H9 (cell line): ENCODE data around the gene ANKRD28. TPM values are rescaled to one million over a fixed set of nuclear protein-coding genes. Genes with fewer than 3 reads are reported as not detected.

Source experiments
- DNase-seq: peaks from one replicate; pipeline ENCODE4 v3.0.0-alpha.2; 2017
- H2AFZ ChIP-seq: one replicate; pipeline ENCODE4 v1.6.1; 2013; ENCODE audit warnings: mild to moderate bottlenecking, low read length, control low read depth, moderate library complexity
- H2AK5ac ChIP-seq: 2 replicates; pipeline ENCODE4 v1.6.1; 2013; ENCODE audit warnings: low read length, control low read depth, mixed read lengths; ENCODE audit not compliant: insufficient read length
- H2BK120ac ChIP-seq: one replicate; pipeline ENCODE4 v1.6.1; 2013; ENCODE audit warnings: low read depth, mild to moderate bottlenecking, low read length, control low read depth, inconsistent platforms; ENCODE audit not compliant: poor library complexity, severe bottlenecking
- H2BK12ac ChIP-seq: 2 replicates; pipeline ENCODE4 v1.6.1; 2013; ENCODE audit warnings: low read length, control low read depth, mixed read lengths, low read depth; ENCODE audit not compliant: insufficient read length
- H2BK15ac ChIP-seq: 2 replicates; pipeline ENCODE4 v1.6.1; 2013; ENCODE audit warnings: low read depth, low read length, control low read depth
- H2BK20ac ChIP-seq: one replicate; pipeline ENCODE4 v1.6.1; 2013; ENCODE audit warnings: low read depth, mild to moderate bottlenecking, low read length, control low read depth, inconsistent platforms; ENCODE audit not compliant: poor library complexity, severe bottlenecking
- H2BK5ac ChIP-seq: 2 replicates; pipeline ENCODE4 v1.6.1; 2013; ENCODE audit warnings: low read length, control low read depth, mixed read lengths; ENCODE audit not compliant: insufficient read length
- H3K14ac ChIP-seq: 2 replicates; pipeline ENCODE4 v1.6.1; 2013; ENCODE audit warnings: low read length, control low read depth; ENCODE audit not compliant: insufficient read depth
- H3K18ac ChIP-seq: 2 replicates; pipeline ENCODE4 v1.6.1; 2013; ENCODE audit warnings: low read depth, mild to moderate bottlenecking, mixed read lengths, low read length, control low read depth; ENCODE audit not compliant: insufficient read length
- H3K23ac ChIP-seq: 2 replicates; pipeline ENCODE4 v1.6.1; 2013; ENCODE audit warnings: low read length, control low read depth, mixed read lengths, low read depth; ENCODE audit not compliant: insufficient read length
- H3K23me2 ChIP-seq: 2 replicates; pipeline ENCODE4 v1.6.1; 2013; ENCODE audit warnings: low read depth, mild to moderate bottlenecking, mixed read lengths, low read length, control low read depth; ENCODE audit not compliant: insufficient read length, poor library complexity, severe bottlenecking
- H3K27ac ChIP-seq: 2 replicates; pipeline ENCODE4 v1.5.1; 2013; ENCODE audit warnings: low read length, control low read depth, mixed read lengths, low read depth; ENCODE audit not compliant: insufficient read length
- H3K27me3 ChIP-seq: 2 replicates; pipeline ENCODE4 v1.6.1; 2013; ENCODE audit warnings: low read length, control low read depth, inconsistent platforms; ENCODE audit not compliant: insufficient read depth
- H3K4ac ChIP-seq: 2 replicates; pipeline ENCODE4 v1.6.1; 2013; ENCODE audit warnings: low read depth, mild to moderate bottlenecking, control low read depth, inconsistent platforms, low read length, moderate library complexity
- H3K4me1 ChIP-seq: 2 replicates; pipeline ENCODE4 v1.6.1; 2013; ENCODE audit warnings: low read length, control low read depth, inconsistent platforms; ENCODE audit not compliant: insufficient read depth
- H3K4me2 ChIP-seq: 2 replicates; pipeline ENCODE4 v1.6.1; 2013; ENCODE audit warnings: low read length, control low read depth, mixed read lengths; ENCODE audit not compliant: insufficient read length, insufficient read depth
- H3K56ac ChIP-seq: 2 replicates; pipeline ENCODE4 v1.6.1; 2013; ENCODE audit warnings: low read depth, mild to moderate bottlenecking, mixed read lengths, low read length, control low read depth; ENCODE audit not compliant: insufficient read length
- H3K79me1 ChIP-seq: 2 replicates; pipeline ENCODE4 v1.6.1; 2013; ENCODE audit warnings: low read depth, mild to moderate bottlenecking, moderate library complexity, low read length, control low read depth, inconsistent platforms; ENCODE audit not compliant: insufficient read depth, poor library complexity, severe bottlenecking
- H3K79me2 ChIP-seq: 2 replicates; pipeline ENCODE4 v1.6.1; 2013; ENCODE audit warnings: low read length, control low read depth, inconsistent platforms; ENCODE audit not compliant: insufficient read depth
- H3K9ac ChIP-seq: 2 replicates; pipeline ENCODE4 v1.6.1; 2013; ENCODE audit warnings: low read length, control low read depth, mixed read lengths; ENCODE audit not compliant: insufficient read length; ENCODE audit errors: extremely low read depth
- H3K9me3 ChIP-seq: one replicate; pipeline ENCODE4 v1.6.1; 2013; ENCODE audit warnings: low read depth, low read length, inconsistent platforms; ENCODE audit not compliant: control insufficient read depth
- H3T11ph ChIP-seq: one replicate; pipeline ENCODE4 v1.6.1; 2013; ENCODE audit warnings: mild to moderate bottlenecking, low read length, control low read depth, inconsistent platforms
- H4K20me1 ChIP-seq: one replicate; pipeline ENCODE4 v1.6.1; 2013; ENCODE audit not compliant: control insufficient read depth, insufficient read length, insufficient read depth
- H4K5ac ChIP-seq: 2 replicates; pipeline ENCODE4 v1.6.1; 2013; ENCODE audit warnings: low read depth, mild to moderate bottlenecking, mixed read lengths, low read length, control low read depth; ENCODE audit not compliant: insufficient read length
- H4K8ac ChIP-seq: replicated peaks from 2 replicates; pipeline ENCODE4 v1.6.1; 2013; ENCODE audit warnings: low read length, control low read depth, mixed read lengths, low read depth; ENCODE audit not compliant: insufficient read length
- H4K91ac ChIP-seq: 2 replicates; pipeline ENCODE4 v1.6.1; 2013; ENCODE audit warnings: low read depth, mild to moderate bottlenecking, moderate library complexity, mixed read lengths, low read length, control low read depth; ENCODE audit not compliant: insufficient read length
- H3K27ac Mint-ChIP-seq, 3 experiments: 2 replicates in 2 of 3; 3 replicates in 1 of 3; pipeline ENCODE4 v1.8.0; 2020 to 2021; ENCODE audit warnings: mixed read lengths in 3 of 3, mild to moderate bottlenecking in 1 of 3, moderate library complexity in 1 of 3
- H3K27me3 Mint-ChIP-seq: 2 replicates; pipeline ENCODE4 v1.8.0; 2021; ENCODE audit warnings: low read depth, mild to moderate bottlenecking, moderate library complexity, mixed read lengths
- H3K36me3 Mint-ChIP-seq, 3 experiments: 2 replicates in 2 of 3; 3 replicates in 1 of 3; pipeline ENCODE4 v1.8.0; 2020 to 2021; ENCODE audit warnings: low read depth in 3 of 3, mixed read lengths in 3 of 3; ENCODE audit not compliant: insufficient read depth in 1 of 3
- H3K4me1 Mint-ChIP-seq, 2 experiments: 2 replicates each; pipeline ENCODE4 v1.8.0; 2020; ENCODE audit warnings: mixed read lengths in 2 of 2
- H3K4me3 Mint-ChIP-seq, 2 experiments: 2 replicates in 1 of 2; 3 replicates in 1 of 2; pipeline ENCODE4 v1.8.0; 2020 to 2021; ENCODE audit warnings: mild to moderate bottlenecking in 2 of 2, mixed read lengths in 2 of 2, moderate library complexity in 1 of 2
- H3K9me3 Mint-ChIP-seq, 2 experiments: 2 replicates in 1 of 2; 3 replicates in 1 of 2; pipeline ENCODE4 v1.8.0; 2020; ENCODE audit warnings: mild to moderate bottlenecking in 2 of 2, mixed read lengths in 2 of 2, moderate library complexity in 1 of 2
- WGBS: extraction: QIAGEN DNeasy Blood & Tissue Kit; methylation state at CpG from one replicate; pipeline ENCODE4 v1.1.7; 2013; ENCODE audit warnings: missing lambda C conversion rate, low lambda C conversion rate, mixed read lengths; ENCODE audit not compliant: insufficient read length; ENCODE audit errors: extremely low coverage; 5-methylcytosine and 5-hydroxymethylcytosine counted together
- total RNA-seq: library from RNA; stranded (reverse); gene quantifications from 2 replicates; pipeline ENCODE4 v1.2.1, GENCODE V29; 2021
- TF ChIP-seq, protein P1 (sequence below): fragments of 200-600 bp; sonication (generic); conservative IDR thresholded peaks from 3 replicates; pipeline ENCODE4 v1.8.0; 2021; ENCODE audit warnings: antibody characterized with exemption, mild to moderate bottlenecking

ANKRD28 gene
- total RNA-seq, 1 experiment from 2014 or later: 59.0 TPM

- H3K4me1 ChIP-seq: no peaks in the 10 kb centered on the region; the same call in 1 of the 2 replicates
- no peak overlapping the region for H3K27ac ChIP-seq
- H2BK15ac ChIP-seq: no peak overlapping the region
- no peak overlapping the region for H3K4ac ChIP-seq
- no peak overlapping the region for H2AFZ ChIP-seq
- Mint-ChIP-seq H3K4me3 (no peak overlapping the region), H3K36me3 (no peaks in the 10 kb centered on the region; a peak in 3 of 7 replicates), H3K27ac (no peak overlapping the region), H3K9me3 (no peaks in the 10 kb centered on the region), H3K4me1 (peaks cover 15 to 20% of the 10 kb centered on the region in 2 experiments), H3K27me3 (no peaks in the 10 kb centered on the region)
- H3K23me2 ChIP-seq: no peaks in the 10 kb centered on the region
- TF ChIP-seq, protein P1, sequence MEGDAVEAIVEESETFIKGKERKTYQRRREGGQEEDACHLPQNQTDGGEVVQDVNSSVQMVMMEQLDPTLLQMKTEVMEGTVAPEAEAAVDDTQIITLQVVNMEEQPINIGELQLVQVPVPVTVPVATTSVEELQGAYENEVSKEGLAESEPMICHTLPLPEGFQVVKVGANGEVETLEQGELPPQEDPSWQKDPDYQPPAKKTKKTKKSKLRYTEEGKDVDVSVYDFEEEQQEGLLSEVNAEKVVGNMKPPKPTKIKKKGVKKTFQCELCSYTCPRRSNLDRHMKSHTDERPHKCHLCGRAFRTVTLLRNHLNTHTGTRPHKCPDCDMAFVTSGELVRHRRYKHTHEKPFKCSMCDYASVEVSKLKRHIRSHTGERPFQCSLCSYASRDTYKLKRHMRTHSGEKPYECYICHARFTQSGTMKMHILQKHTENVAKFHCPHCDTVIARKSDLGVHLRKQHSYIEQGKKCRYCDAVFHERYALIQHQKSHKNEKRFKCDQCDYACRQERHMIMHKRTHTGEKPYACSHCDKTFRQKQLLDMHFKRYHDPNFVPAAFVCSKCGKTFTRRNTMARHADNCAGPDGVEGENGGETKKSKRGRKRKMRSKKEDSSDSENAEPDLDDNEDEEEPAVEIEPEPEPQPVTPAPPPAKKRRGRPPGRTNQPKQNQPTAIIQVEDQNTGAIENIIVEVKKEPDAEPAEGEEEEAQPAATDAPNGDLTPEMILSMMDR: no peak
- H2AK5ac ChIP-seq: no peak overlapping the region
- H3K9me3 ChIP-seq: no peaks in the 10 kb centered on the region
- no peak overlapping the region for H2BK5ac ChIP-seq
- H3K56ac ChIP-seq: no peak overlapping the region
- H3K4me2 ChIP-seq: no peak overlapping the region
- no peak overlapping the region for H3K23ac ChIP-seq
- no CpG with 5 or more reads among the region's 1 CpG for WGBS
- DNase-seq: no peak
- no peak overlapping the region for H4K91ac ChIP-seq
- H3K79me2 ChIP-seq: no peaks in the 10 kb centered on the region; the same call in 1 of the 2 replicates
- no peak overlapping the region for H3K18ac ChIP-seq
- H3K27me3 ChIP-seq: no peaks in the 10 kb centered on the region
- no peak overlapping the region for H4K5ac ChIP-seq
- H3K79me1 ChIP-seq: no peaks in the 10 kb centered on the region
- no peak overlapping the region for H2BK120ac ChIP-seq
- H2BK12ac ChIP-seq: no peak overlapping the region
- no peak overlapping the region for H3T11ph ChIP-seq
- no peaks in the 10 kb centered on the region for H4K20me1 ChIP-seq
- H3K9ac ChIP-seq: no peak overlapping the region
- H2BK20ac ChIP-seq: no peak overlapping the region
- H4K8ac ChIP-seq: no peak overlapping the region
- no peak overlapping the region for H3K14ac ChIP-seq
These were observed 18.7 kb downstream of the ANKRD28 start for GRCh38 chr3:15779111-15779510.
